ENCODE results near the gene ABCG1. TPM values are rescaled to one million over a fixed set of nuclear protein-coding genes. Genes with fewer than 3 reads are reported as not detected.

Gene ABCG1
- total RNA-seq, 2 experiments from 2014 or later, result 6.7 to 13.2 TPM

DNA sequence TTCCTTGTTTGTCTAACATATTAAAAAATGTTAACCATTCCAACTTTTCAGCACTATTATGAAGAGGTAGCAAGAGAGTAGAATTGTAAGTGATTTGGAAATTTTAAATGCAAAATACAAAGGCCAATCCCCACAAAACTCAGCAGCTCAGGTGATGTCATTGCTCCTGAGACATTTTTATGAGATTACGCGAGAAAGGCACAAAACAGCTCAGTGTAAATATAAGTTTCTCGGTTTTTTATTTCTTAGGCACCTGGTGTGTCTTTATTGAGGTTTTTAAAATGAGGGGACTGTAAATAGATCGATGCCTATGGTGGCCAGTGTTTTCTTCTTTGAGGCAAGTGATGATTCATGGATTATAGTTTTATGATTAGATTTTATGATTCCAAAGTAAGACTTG, 6.1 kb downstream of the ABCG1 start:
- Mint-ChIP-seq H3K27ac (no peak overlapping the region), H3K9me3 (ENCODE audit: low read depth) (no peaks in the 10 kb centered on the region), H3K36me3 (peaks cover 25% of the 10 kb centered on the region), H3K4me3 (no peak overlapping the region), H3K27me3 (no peaks in the 10 kb centered on the region), H3K4me1 (peaks cover 43% of the 10 kb centered on the region)
- ATAC-seq (no peak), DNase-seq (no peak)
- CTCF ChIA-PET, result interaction anchor here (1.5 to 1.7 kb wide), 2 partner anchors 9 to 15 kb away, joined by 3 to 6 read pairs; no protein-coding TSS in a partner anchor

DNA sequence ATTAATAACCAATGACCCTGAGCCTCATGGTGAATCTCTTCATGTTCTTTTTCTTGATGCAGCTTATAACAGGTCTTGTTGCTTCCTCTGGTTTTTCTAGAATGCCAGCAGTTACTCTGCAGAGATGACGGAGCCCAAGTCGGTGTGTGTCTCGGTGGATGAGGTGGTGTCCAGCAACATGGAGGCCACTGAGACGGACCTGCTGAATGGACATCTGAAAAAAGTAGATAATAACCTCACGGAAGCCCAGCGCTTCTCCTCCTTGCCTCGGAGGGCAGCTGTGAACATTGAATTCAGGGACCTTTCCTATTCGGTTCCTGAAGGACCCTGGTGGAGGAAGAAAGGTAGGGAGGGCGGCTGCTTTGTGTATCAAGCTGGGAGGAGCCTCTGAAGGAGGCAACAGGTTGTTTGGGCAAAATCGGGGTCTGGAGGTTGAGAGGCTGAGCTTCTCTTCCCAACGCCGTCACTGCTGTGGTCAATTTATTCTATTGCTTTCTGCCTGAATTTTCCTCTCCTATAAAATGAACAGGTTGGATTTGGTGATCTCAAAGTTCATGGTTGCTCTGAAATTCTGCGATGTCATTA, 6.7 kb downstream of the ABCG1 start:
- Mint-ChIP-seq H3K4me3 (no peak overlapping the region), H3K4me1 (peaks cover 43% of the 10 kb centered on the region), H3K36me3 (peaks cover 26% of the 10 kb centered on the region), H3K9me3 (ENCODE audit: low read depth) (no peaks in the 10 kb centered on the region), H3K27me3 (no peaks in the 10 kb centered on the region), H3K27ac (no peak overlapping the region)
- ATAC-seq, result no peak
- CTCF ChIA-PET, result interaction anchor here (0.9 to 3.1 kb wide), 7 partner anchors 9 to 108 kb away, joined by 3 to 14 read pairs (median 3); no protein-coding TSS in a partner anchor
- no peak for DNase-seq

GRCh38 chr21:42226626-42227025, 7.7 kb downstream of the ABCG1 start:
- DNase-seq (no peak), ATAC-seq (no peak)
- no peak overlapping the region for H3K27ac Mint-ChIP-seq
- peaks cover 26% of the 10 kb centered on the region for H3K36me3 Mint-ChIP-seq
- peaks cover 50% of the 10 kb centered on the region for H3K4me1 Mint-ChIP-seq
- no peak overlapping the region for H3K4me3 Mint-ChIP-seq
- no peaks in the 10 kb centered on the region for H3K27me3 Mint-ChIP-seq
- H3K9me3 Mint-ChIP-seq (ENCODE audit: low read depth), result no peaks in the 10 kb centered on the region
- CTCF ChIA-PET, result interaction anchor here (0.9 to 3.1 kb wide), 6 partner anchors 11 to 109 kb away, joined by 3 to 14 read pairs (median 3); no protein-coding TSS in a partner anchor

DNA sequence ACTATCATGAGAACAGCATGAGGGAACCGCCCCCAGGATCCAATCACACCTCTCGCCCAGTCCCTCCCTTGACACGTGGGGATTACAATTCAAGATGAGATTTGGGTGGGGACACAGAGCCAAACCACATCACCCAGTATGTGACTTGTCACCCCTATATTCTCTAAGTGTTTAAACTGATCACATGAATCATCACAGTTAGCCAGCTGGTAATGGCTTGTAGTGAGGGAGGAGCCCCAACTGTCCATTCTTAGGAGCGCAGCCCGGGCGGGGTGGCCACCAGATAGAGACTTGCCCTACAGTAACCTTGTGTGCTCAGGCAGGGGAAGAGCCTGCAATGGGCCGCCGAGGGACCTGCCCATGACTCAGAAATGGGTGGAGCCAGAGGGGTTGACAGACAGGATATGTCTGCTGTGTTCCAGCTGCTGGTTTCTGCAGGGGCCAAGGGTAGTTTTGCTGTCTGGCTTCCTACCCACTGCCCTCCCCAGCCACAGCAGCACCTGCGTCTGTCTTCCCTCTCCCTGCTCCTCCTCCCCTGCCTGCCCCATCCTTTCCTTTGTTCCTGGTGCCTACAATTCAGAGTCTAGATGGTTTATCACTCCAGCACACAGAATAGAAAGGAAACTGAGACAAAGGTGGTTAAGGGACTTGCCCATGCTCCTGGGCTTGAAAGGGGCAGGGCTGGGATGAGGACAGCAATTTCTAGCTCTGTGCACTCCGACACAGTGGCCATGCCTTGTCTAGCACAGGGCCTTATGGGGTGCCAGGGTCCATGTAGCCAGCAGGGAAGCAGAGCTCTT, 9.2 kb downstream of the ABCG1 start:
- CTCF ChIA-PET, result interaction anchor here (0.6 to 3.2 kb wide), 8 partner anchors 8 to 64 kb away, joined by 3 to 17 read pairs (median 4); partner anchors contain the start of gene ABCG1

GRCh38 chr21:42228709-42229220, 9.8 kb downstream of the ABCG1 start:
- Mint-ChIP-seq H3K4me1 (peaks cover 66% of the 10 kb centered on the region), H3K27me3 (no peaks in the 10 kb centered on the region)

More for the DNA sequence above, 9.2 kb downstream of the ABCG1 start:
- H3K36me3 Mint-ChIP-seq, result peaks cover 26% of the 10 kb centered on the region
- ATAC-seq, result peak; percentile 99
- DNase-seq, result peak; percentile 97
- H3K27ac Mint-ChIP-seq, result peak overlapping the region; percentile 81
- peaks cover 59% of the 10 kb centered on the region for H3K4me1 Mint-ChIP-seq
- peak overlapping the region; percentile 42 for H3K4me3 Mint-ChIP-seq
- no peaks in the 10 kb centered on the region for H3K27me3 Mint-ChIP-seq
- H3K9me3 Mint-ChIP-seq (ENCODE audit: low read depth), result no peaks in the 10 kb centered on the region

DNA sequence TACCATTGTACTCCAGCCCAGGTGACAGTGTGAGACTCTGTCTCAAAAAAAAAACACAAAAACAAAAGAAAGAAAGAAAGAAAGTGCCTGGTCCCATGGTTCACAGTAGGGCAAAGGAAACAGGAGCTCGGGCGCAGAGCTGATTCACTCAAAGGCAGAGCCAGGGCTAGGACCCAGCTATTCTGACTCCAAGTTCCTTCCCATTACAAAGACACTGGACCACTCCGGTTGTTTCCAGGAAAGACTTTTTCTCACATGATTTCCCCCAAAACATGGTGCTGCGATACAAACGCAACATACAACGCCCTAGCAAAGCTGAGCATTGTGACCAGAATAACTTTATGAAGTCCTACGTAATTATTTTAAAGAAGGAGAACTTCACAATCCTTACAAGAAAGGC, 10.7 kb downstream of the ABCG1 start:
- Mint-ChIP-seq H3K36me3 (peaks cover 26% of the 10 kb centered on the region), H3K4me3 (no peak overlapping the region), H3K9me3 (ENCODE audit: low read depth) (no peaks in the 10 kb centered on the region), H3K27me3 (no peaks in the 10 kb centered on the region), H3K4me1 (peaks cover 73% of the 10 kb centered on the region), H3K27ac (no peak overlapping the region)
- ATAC-seq, result no peak
- DNase-seq, result no peak
- CTCF ChIA-PET, result interaction anchor here (1.4 to 3.2 kb wide), 4 partner anchors 8 to 37 kb away, joined by 5 to 17 read pairs (median 8); partner anchors contain the start of gene ABCG1

More at GRCh38 chr21:42228709-42229220, 9.8 kb downstream of the ABCG1 start:
- Mint-ChIP-seq H3K4me3 (peak overlapping the region; percentile 42), H3K27ac (peak overlapping the region; percentile 81), H3K9me3 (ENCODE audit: low read depth) (no peaks in the 10 kb centered on the region), H3K36me3 (peaks cover 26% of the 10 kb centered on the region)
- ATAC-seq, result no peak
- CTCF ChIA-PET, result interaction anchor here (0.6 to 3.2 kb wide), 9 partner anchors 9 to 65 kb away, joined by 3 to 17 read pairs (median 5); partner anchors contain the start of gene ABCG1
- no peak for DNase-seq

DNA sequence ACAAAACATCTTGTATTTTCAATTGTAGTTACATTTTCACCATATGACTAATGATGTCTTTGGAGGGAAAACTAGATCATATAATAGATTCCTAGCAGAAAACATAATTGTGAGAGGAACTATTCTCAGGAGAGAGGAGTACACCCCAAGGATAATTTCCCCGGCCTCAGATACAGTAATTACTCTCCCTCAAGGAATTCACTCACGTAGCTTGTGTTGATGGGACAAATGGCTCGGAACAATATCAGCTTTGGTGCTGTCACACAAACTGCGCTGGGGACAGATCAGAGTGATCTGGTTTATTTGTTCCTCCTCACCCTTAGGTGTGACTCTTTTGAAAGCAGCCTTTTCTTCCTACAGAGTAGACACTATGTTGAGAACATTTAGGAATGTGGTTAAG, 11.2 kb downstream of the ABCG1 start:
- no peaks in the 10 kb centered on the region for H3K27me3 Mint-ChIP-seq
- no peaks in the 10 kb centered on the region for H3K9me3 Mint-ChIP-seq (ENCODE audit: low read depth)
- peaks cover 26% of the 10 kb centered on the region for H3K36me3 Mint-ChIP-seq
- H3K27ac Mint-ChIP-seq, result no peak overlapping the region
- H3K4me3 Mint-ChIP-seq, result no peak overlapping the region
- H3K4me1 Mint-ChIP-seq, result peaks cover 76% of the 10 kb centered on the region
- ATAC-seq (no peak), DNase-seq (no peak)
- CTCF ChIA-PET, result interaction anchor here (2.2 to 3.2 kb wide), 3 partner anchors 10 to 37 kb away, joined by 7 to 17 read pairs (median 9); partner anchors contain the start of gene ABCG1

GRCh38 chr21:42230636-42231035, 11.7 kb downstream of the ABCG1 start:
- Mint-ChIP-seq H3K27me3 (no peaks in the 10 kb centered on the region), H3K9me3 (ENCODE audit: low read depth) (no peaks in the 10 kb centered on the region), H3K36me3 (peaks cover 25% of the 10 kb centered on the region), H3K27ac (no peak overlapping the region), H3K4me1 (peaks cover 80% of the 10 kb centered on the region), H3K4me3 (no peak overlapping the region)
- DNase-seq, result no peak
- CTCF ChIA-PET, result interaction anchor here (2.2 to 3.2 kb wide), 3 partner anchors 10 to 38 kb away, joined by 7 to 17 read pairs (median 9); partner anchors contain the start of gene ABCG1
- no peak for ATAC-seq

GRCh38 chr21:42231756-42232155, 12.8 kb downstream of the ABCG1 start:
- H3K27me3 Mint-ChIP-seq, result no peaks in the 10 kb centered on the region
- no peak overlapping the region for H3K27ac Mint-ChIP-seq
- H3K36me3 Mint-ChIP-seq, result peaks cover 15% of the 10 kb centered on the region
- H3K9me3 Mint-ChIP-seq (ENCODE audit: low read depth), result no peaks in the 10 kb centered on the region
- ATAC-seq (no peak), DNase-seq (no peak)
- no peak overlapping the region for H3K4me3 Mint-ChIP-seq
- H3K4me1 Mint-ChIP-seq, result peaks cover 86% of the 10 kb centered on the region
- CTCF ChIA-PET, result no interaction called here

- H3K4me3 Mint-ChIP-seq, result peak overlapping the region; percentile 19
- no peaks in the 10 kb centered on the region for H3K9me3 Mint-ChIP-seq (ENCODE audit: low read depth)
- CTCF ChIA-PET, result interaction anchor here (0.6 to 3.6 kb wide), 8 partner anchors 12 to 171 kb away, joined by 3 to 25 read pairs (median 8); partner anchors contain the start of gene ABCG1
- no peak for ATAC-seq
- H3K27me3 Mint-ChIP-seq, result no peaks in the 10 kb centered on the region
- H3K36me3 Mint-ChIP-seq, result peaks cover 12% of the 10 kb centered on the region
- DNase-seq, result no peak
- H3K4me1 Mint-ChIP-seq, result peaks cover 88% of the 10 kb centered on the region
- H3K27ac Mint-ChIP-seq, result peak overlapping the region; percentile 89
Measured at GRCh38 chr21:42232176-42232825, 13.4 kb downstream of the ABCG1 start.

DNA sequence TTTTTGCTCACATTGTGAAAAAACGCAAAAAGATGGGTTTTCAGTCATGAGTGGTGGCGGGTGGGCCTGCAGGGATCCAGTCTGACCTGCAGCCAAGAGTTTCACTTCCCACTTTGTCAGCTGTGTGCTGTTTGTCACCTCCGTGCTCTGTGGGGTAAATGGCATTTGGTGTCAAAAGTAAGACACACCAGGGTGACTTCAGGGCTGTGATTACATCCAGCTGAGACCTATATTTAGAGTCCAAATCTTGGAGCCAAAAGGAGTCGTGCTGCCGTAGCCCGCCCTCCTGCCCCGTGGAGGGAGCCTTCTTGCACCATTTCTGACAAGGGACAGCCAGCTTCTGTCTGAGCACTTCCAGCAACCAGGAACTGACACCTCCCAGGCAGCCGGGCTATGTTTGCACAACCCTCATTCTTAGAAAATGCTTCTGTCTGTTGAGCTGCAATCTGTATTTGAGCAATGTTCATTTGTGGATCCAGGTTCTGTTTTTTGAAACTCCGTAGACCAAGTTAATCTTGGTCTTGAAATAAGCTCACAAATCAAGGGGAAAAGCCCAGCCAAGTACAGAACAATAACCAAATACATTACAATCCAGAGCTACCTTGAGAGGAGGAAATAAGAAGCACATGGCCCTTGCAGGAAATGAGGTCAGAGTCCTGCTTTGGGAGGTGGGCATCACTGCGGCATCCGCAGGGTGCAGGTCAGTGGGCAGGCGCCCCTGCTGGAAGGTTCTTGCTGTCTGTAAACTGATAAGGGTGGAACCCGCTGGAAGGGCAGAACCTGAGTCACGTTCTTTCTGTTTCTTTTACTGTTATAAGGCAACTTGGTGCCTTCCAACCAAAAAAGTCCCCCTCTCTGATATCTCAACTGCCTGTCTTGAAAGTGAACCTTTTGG, 14.4 kb downstream of the ABCG1 start:
- ATAC-seq (peak; percentile 56), DNase-seq (peak; percentile 90)
- H3K9me3 Mint-ChIP-seq (ENCODE audit: low read depth), result no peaks in the 10 kb centered on the region
- peak overlapping the region; percentile 23 for H3K4me3 Mint-ChIP-seq
- H3K27ac Mint-ChIP-seq, result peak overlapping the region; percentile 89
- peaks cover 88% of the 10 kb centered on the region for H3K4me1 Mint-ChIP-seq
- CTCF ChIA-PET, result interaction anchor here (0.6 to 3.6 kb wide), 13 partner anchors 9 to 171 kb away, joined by 3 to 25 read pairs (median 6); partner anchors contain the start of genes ABCG1 and UBASH3A
- H3K36me3 Mint-ChIP-seq, result peaks cover 6% of the 10 kb centered on the region
- H3K27me3 Mint-ChIP-seq, result no peaks in the 10 kb centered on the region

DNA sequence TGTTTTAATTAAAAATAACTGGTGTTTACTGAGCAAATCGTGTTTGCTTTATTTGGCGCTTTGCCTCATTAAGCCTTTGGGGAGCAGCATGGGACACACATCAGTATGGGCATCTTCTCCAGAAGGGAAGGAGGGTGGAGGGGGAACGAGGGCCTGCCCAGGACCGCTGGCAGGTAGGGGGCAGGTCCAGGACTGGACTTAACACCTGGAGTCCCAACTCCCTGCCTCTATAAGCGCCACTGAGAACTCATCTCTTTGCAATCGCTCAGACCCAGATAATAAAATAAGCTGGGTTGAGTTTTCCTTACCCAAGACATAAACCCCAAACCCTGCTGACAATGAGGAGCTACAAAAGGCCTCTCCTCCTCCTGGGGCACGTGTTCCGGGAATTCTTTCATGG, 15.1 kb downstream of the ABCG1 start:
- no peak for DNase-seq
- H3K4me1 Mint-ChIP-seq, result peaks cover 88% of the 10 kb centered on the region
- no peaks in the 10 kb centered on the region for H3K27me3 Mint-ChIP-seq
- H3K4me3 Mint-ChIP-seq, result peak overlapping the region; percentile 64
- H3K9me3 Mint-ChIP-seq (ENCODE audit: low read depth), result no peaks in the 10 kb centered on the region
- CTCF ChIA-PET, result interaction anchor here (0.7 to 3.6 kb wide), 12 partner anchors 8 to 171 kb away, joined by 3 to 25 read pairs (median 7); partner anchors contain the start of gene ABCG1
- peak overlapping the region; percentile 89 for H3K27ac Mint-ChIP-seq
- peaks cover 4% of the 10 kb centered on the region for H3K36me3 Mint-ChIP-seq
- ATAC-seq, result no peak
